HepG2 (cell line): Measurements from ENCODE around the gene CAMK1G. TPM values are rescaled to one million over a fixed set of nuclear protein-coding genes. Genes with fewer than 3 reads are reported as not detected.

ENCODE experiments used
- ATAC-seq: fragments of 200-7000 bp; cut with Tn5 transposase; 3 replicates; pipeline ENCODE4 v1.9.1; 2020; ENCODE audit warnings: mild to moderate bottlenecking, moderate library complexity
- BruUV-seq: library from RNA; stranded (reverse); fragments of 400-500 nt; replicated peaks from 2 replicates; lab custom pipeline; 2021; lab: Mats Ljungman, UMichigan
- CTCF ChIA-PET: fragments of 300-600 bp; formaldehyde crosslinking; extraction: SDS; loops from one replicate; lab custom pipeline; 2021; ENCODE audit warnings: low total read pairs, inconsistent platforms, low intra/inter-chr PET ratio; lab: Yijun Ruan, JAX
- POLR2A ChIA-PET: fragments of 350-600 bp; sonication (Branson Sonifier 250); formaldehyde crosslinking; loops from one replicate; lab custom pipeline; 2020; ENCODE audit warnings: antibody characterized with exemption, inconsistent platforms; lab: Yijun Ruan, JAX
- DNase-seq: peaks from one replicate; pipeline ENCODE4 v3.0.0-alpha.2; 2015; ENCODE audit warnings: low spot score
- FAIRE-seq: peaks from 3 replicates; lab custom pipeline; 2011; peaks lifted over from hg19 to GRCh38; lab: Jason Lieb, UNC
- H2AFZ ChIP-seq: one replicate; pipeline ENCODE4 v1.6.1; 2011; ENCODE audit warnings: low read length, inconsistent platforms
- H3K27ac ChIP-seq: fragments of 300-600 bp; 3 replicates; pipeline ENCODE4 v1.8.0; 2011; ENCODE audit warnings: mixed run types, mild to moderate bottlenecking, mixed read lengths, low read length, inconsistent platforms; ENCODE audit not compliant: insufficient read depth; ENCODE audit errors: extremely low read length
- H3K27me3 ChIP-seq, 2 experiments: fragments of 200-600 bp in 1 of 2; 2 replicates in 1 of 2; 3 replicates in 1 of 2; pipeline versions ENCODE4 v1.6.0 to v1.8.0; 2011; ENCODE audit warnings: low read length in 2 of 2, mild to moderate bottlenecking in 2 of 2, moderate library complexity in 2 of 2, inconsistent platforms in 1 of 2; ENCODE audit not compliant: insufficient read depth in 2 of 2, control insufficient read depth in 1 of 2
- H3K36me3 ChIP-seq, 2 experiments: fragments of 200-600 bp in 1 of 2; replicated peaks in 1 of 2; 2 replicates in 1 of 2; 3 replicates in 1 of 2; pipeline versions ENCODE4 v1.5.1 to v1.8.0; 2011; ENCODE audit warnings: low read length in 2 of 2, inconsistent platforms in 1 of 2; ENCODE audit not compliant: insufficient read depth in 2 of 2, control insufficient read depth in 1 of 2
- H3K4me1 ChIP-seq: 2 replicates; pipeline ENCODE4 v1.5.1; 2012; ENCODE audit warnings: low read length, inconsistent platforms; ENCODE audit not compliant: insufficient read depth
- H3K4me2 ChIP-seq: 2 replicates; pipeline ENCODE4 v1.6.0; 2011; ENCODE audit warnings: low read depth, low read length, inconsistent platforms
- H3K4me3 ChIP-seq, 3 experiments: fragments of 200-600 bp in 1 of 3; sonication (generic), shearing (Covaris generic) in 1 of 3; replicated peaks in 1 of 3; 2 replicates each; pipeline ENCODE4 v1.5.1; 2011 to 2016; ENCODE audit warnings: low read length in 3 of 3, inconsistent platforms in 2 of 3, low read depth in 2 of 3, mild to moderate bottlenecking in 2 of 3, control low read depth in 1 of 3, mixed read lengths in 1 of 3; ENCODE audit not compliant: insufficient read depth in 1 of 3
- H3K79me2 ChIP-seq: one replicate; pipeline ENCODE4 v1.6.1; 2011; ENCODE audit warnings: low read length, inconsistent platforms; ENCODE audit not compliant: insufficient read depth
- H3K9ac ChIP-seq: 2 replicates; pipeline ENCODE4 v1.6.0; 2011; ENCODE audit warnings: mild to moderate bottlenecking, low read depth, low read length, inconsistent platforms; ENCODE audit not compliant: insufficient read depth
- H3K9me3 ChIP-seq: 2 replicates; pipeline ENCODE4 v1.5.1; 2012; ENCODE audit warnings: mild to moderate bottlenecking, low read length
- H4K20me1 ChIP-seq: 2 replicates; pipeline ENCODE4 v1.6.0; 2011; ENCODE audit warnings: inconsistent platforms, mild to moderate bottlenecking, low read length, moderate library complexity; ENCODE audit not compliant: insufficient read depth
- AKAP8 ChIP-seq: sonication (generic); formaldehyde crosslinking; IDR thresholded peaks from 2 replicates; pipeline ENCODE4 v1.5.1; 2020; ENCODE audit warnings: mild to moderate bottlenecking, missing genetic modification reagents
- ARNT2 ChIP-seq: sonication (generic); formaldehyde crosslinking; IDR thresholded peaks from 2 replicates; pipeline ENCODE4 v1.8.0; 2022; ENCODE audit warnings: mild to moderate bottlenecking, low read depth, missing genetic modification reagents, moderate library complexity
- ETV5 ChIP-seq: IDR thresholded peaks from 2 replicates; pipeline ENCODE4 v1.6.1; 2018; ENCODE audit warnings: missing biosample characterization, missing genetic modification reagents, inconsistent platforms, borderline replicate concordance
- FOXK1 ChIP-seq: sonication (generic); formaldehyde crosslinking; IDR thresholded peaks from 2 replicates; pipeline ENCODE4 v1.4.0; 2020; ENCODE audit warnings: low read depth, missing genetic modification reagents, borderline replicate concordance
- KLF13 ChIP-seq: sonication (generic); formaldehyde crosslinking; IDR thresholded peaks from 2 replicates; pipeline ENCODE4 v1.4.0; 2020; ENCODE audit warnings: mild to moderate bottlenecking, missing genetic modification reagents
- MAFG ChIP-seq: sonication (generic); formaldehyde crosslinking; IDR thresholded peaks from 2 replicates; pipeline ENCODE4 v1.5.1; 2020; ENCODE audit warnings: mild to moderate bottlenecking, missing genetic modification reagents
- PBX3 ChIP-seq: sonication (generic); formaldehyde crosslinking; IDR thresholded peaks from 2 replicates; pipeline ENCODE4 v1.8.1; 2023; ENCODE audit warnings: missing genetic modification reagents, inconsistent platforms, borderline replicate concordance
- POLR2A ChIP-seq, 2 experiments: IDR thresholded peaks; 2 replicates each; pipeline ENCODE4 v1.6.1; 2011; ENCODE audit warnings: low read depth in 2 of 2, low read length in 2 of 2, mild to moderate bottlenecking in 1 of 2, moderate library complexity in 1 of 2; ENCODE audit not compliant: insufficient read depth in 1 of 2
- SNAPC5 ChIP-seq: sonication (generic); formaldehyde crosslinking; IDR thresholded peaks from 2 replicates; pipeline ENCODE4 v1.8.1; 2023; ENCODE audit warnings: mild to moderate bottlenecking, missing genetic modification reagents, borderline replicate concordance
- ZBTB10 ChIP-seq: sonication (generic); formaldehyde crosslinking; IDR thresholded peaks from 2 replicates; pipeline ENCODE4 v1.4.0; 2020; ENCODE audit warnings: missing genetic modification reagents, borderline replicate concordance
- ZBTB14 ChIP-seq: sonication (generic); formaldehyde crosslinking; IDR thresholded peaks from 2 replicates; pipeline ENCODE4 v1.4.0; 2020; ENCODE audit warnings: missing genetic modification reagents
- ZBTB20 ChIP-seq: sonication (generic); formaldehyde crosslinking; IDR thresholded peaks from 2 replicates; pipeline ENCODE4 v1.8.1; 2023; ENCODE audit warnings: missing genetic modification reagents, low read depth, mild to moderate bottlenecking, borderline replicate concordance
- ZFAT ChIP-seq: sonication (generic); formaldehyde crosslinking; conservative IDR thresholded peaks from 2 replicates; pipeline ENCODE4 v1.8.1; 2023; ENCODE audit warnings: missing genetic modification reagents, inconsistent platforms
- ZFX ChIP-seq: sonication (generic); formaldehyde crosslinking; IDR thresholded peaks from 2 replicates; pipeline ENCODE4 v1.4.0; 2020; ENCODE audit warnings: mild to moderate bottlenecking, low read depth, missing genetic modification reagents, moderate library complexity
- ZGPAT ChIP-seq: IDR thresholded peaks from 2 replicates; pipeline ENCODE4 v1.6.1; 2016; ENCODE audit warnings: mild to moderate bottlenecking
- ZNF337 ChIP-seq: sonication (generic); formaldehyde crosslinking; IDR thresholded peaks from 2 replicates; pipeline ENCODE4 v1.5.1; 2020; ENCODE audit warnings: missing genetic modification reagents, low read depth, mild to moderate bottlenecking, borderline replicate concordance
- ZNF530 ChIP-seq: sonication (generic); formaldehyde crosslinking; IDR thresholded peaks from 2 replicates; pipeline ENCODE4 v1.5.0; 2020; ENCODE audit warnings: low read depth, mild to moderate bottlenecking, missing genetic modification reagents
- ZNF549 ChIP-seq: sonication (generic); formaldehyde crosslinking; IDR thresholded peaks from 2 replicates; pipeline ENCODE4 v1.5.0; 2020; ENCODE audit warnings: missing genetic modification reagents
- ZNF75D ChIP-seq: sonication (generic); formaldehyde crosslinking; IDR thresholded peaks from 2 replicates; pipeline ENCODE4 v1.8.1; 2023; ENCODE audit warnings: missing genetic modification reagents, mild to moderate bottlenecking, borderline replicate concordance
- ZNF775 ChIP-seq: sonication (generic); formaldehyde crosslinking; IDR thresholded peaks from 2 replicates; pipeline ENCODE4 v1.4.0; 2020; ENCODE audit warnings: missing genetic modification reagents, mild to moderate bottlenecking, moderate library complexity, borderline replicate concordance
- whole genome bisulfite sequencing: methylation state at CpG from one replicate; pipeline ENCODE4 v1.1.6; 2017; ENCODE audit warnings: low lambda C conversion rate; 5-methylcytosine and 5-hydroxymethylcytosine counted together
- in situ Hi-C: cut with HindIII; loops from 2 replicates; pipeline ENCODE4 v1.10.0; 2017; ENCODE audit warnings: low pct_unique_long_range_greater_than_20kb; ENCODE audit not compliant: extremely low pct_ligation_motif_present
- intact Hi-C: fragments of 100-400 bp; cut with micrococcal nuclease; formaldehyde crosslinking; loops from one replicate; pipeline ENCODE4 v1.10.0; 2022; ENCODE audit not compliant: unreplicated experiment
- polyA plus RNA-seq, 8 experiments: library from polyadenylated mRNA; depleted of rRNA in 3 of 8; stranded (reverse) in 7 of 8; unstranded in 1 of 8; fragments of >200 nt; fragmentation: Illumina TruSeq in 4 of 8; extraction: Trizol in 4 of 8; gene quantifications; 2 replicates each; pipeline versions ENCODE4 v1.2.1 to v1.2.3, GENCODE V29; 2011 to 2016; ENCODE audit warnings: low read depth in 4 of 8, missing spikeins in 1 of 8, mixed read lengths in 1 of 8; ENCODE audit not compliant: insufficient read depth in 1 of 8
- total RNA-seq, 5 experiments: library from RNA; depleted of rRNA; stranded (reverse); fragments of >200 nt; fragmentation: Illumina TruSeq; extraction: Trizol; gene quantifications; 2 replicates each; pipeline ENCODE4 v1.2.3, GENCODE V29; 2016; ENCODE audit warnings: low read depth in 1 of 5

Gene CAMK1G
- total and polyA plus RNA-seq, 2 of the 13 experiments (the other 11 are each of a cell fraction or from before 2014, with no cell fraction given): not detected

GRCh38 chr1:209598227-209598626, 14.7 kb downstream of the CAMK1G start:
- H3K27me3 ChIP-seq: no peaks in the 10 kb centered on the region
- no peak overlapping the region for H2AFZ ChIP-seq
- WGBS: 0% methylated on average over 1 of the region's 1 CpG
- FAIRE-seq: no peak
- H3K27ac ChIP-seq: no peak overlapping the region
- H3K79me2 ChIP-seq: no peaks in the 10 kb centered on the region
- H3K36me3 ChIP-seq: no peaks in the 10 kb centered on the region
- POLR2A ChIA-PET: no interaction called here
- no peak overlapping the region for H3K4me2 ChIP-seq
- no peak for ATAC-seq
- no peak for TF ChIP-seq POLR2A (IDR thresholded peaks at IDR 0.05; ENCODE audit: insufficient read depth in 1 of 2, low read depth in 2 of 2, low read length in 2 of 2)
- TF ChIP-seq AKAP8 (CRISPR knock-in tag): no peak
- no peak for TF ChIP-seq ZNF549 (CRISPR knock-in tag)
- TF ChIP-seq ZNF775: no peak
- no peak for TF ChIP-seq ZGPAT
- TF ChIP-seq ZNF75D (CRISPR knock-in tag): no peak
- no peak for TF ChIP-seq ZBTB14 (CRISPR knock-in tag)
- TF ChIP-seq ZBTB20: no peak
- TF ChIP-seq PBX3 (CRISPR knock-in tag): no peak
- TF ChIP-seq KLF13 (CRISPR knock-in tag): no peak
- TF ChIP-seq ZFX (CRISPR knock-in tag): no peak
- no peak for TF ChIP-seq ARNT2 (CRISPR knock-in tag)
- no peak for TF ChIP-seq ZBTB10
- TF ChIP-seq MAFG: no peak
- TF ChIP-seq SNAPC5 (CRISPR knock-in tag): no peak
- TF ChIP-seq FOXK1 (CRISPR knock-in tag): no peak
- TF ChIP-seq ZNF337: no peak
- TF ChIP-seq ZFAT (CRISPR knock-in tag): no peak
- no peak for TF ChIP-seq ETV5
- no peak for TF ChIP-seq ZNF530 (CRISPR knock-in tag)
- CTCF ChIA-PET: no interaction called here
- no peak overlapping the region for H3K4me3 ChIP-seq
- intact Hi-C loops: no loop called here
- no peaks in the 10 kb centered on the region for H3K9me3 ChIP-seq
- no peak overlapping the region for H3K9ac ChIP-seq
- no peak for DNase-seq
- BruUV-seq: no TSS peak
- no peaks in the 10 kb centered on the region for H4K20me1 ChIP-seq
- no peaks in the 10 kb centered on the region for H3K4me1 ChIP-seq
- in situ Hi-C loops: no loop called here
